Right lobe of liver (tissue), 4 donors: ENCODE measurements around the gene PDSS1.
"Not testable (repeated sequence)": the region's sequence is repeated elsewhere in the genome, so short reads cannot be mapped to it uniquely, and the experiment has no call there.

Experiments
- CTCF ChIP-seq, 4 donors: fragments of 200-600 bp in 3 of 4; fragments of 450-650 bp in 1 of 4; IDR thresholded peaks; one replicate each; pipeline versions ENCODE4 v1.5.1 to v1.8.0; 2016 to 2022; ENCODE audit warnings: antibody characterized with exemption in 4 of 4, mild to moderate bottlenecking in 2 of 4
- POLR2A ChIP-seq: fragments of 450-650 bp; IDR thresholded peaks from one replicate; pipeline ENCODE4 v1.6.1; 2017; ENCODE audit warnings: antibody characterized with exemption, mild to moderate bottlenecking
- donor health status: DM: no; HTN: no; CAD: no.
- donor health status: DM: no; HTN: no; CAD: no.
- donor health status: DM: no; HTN: yes; CAD: no.

GRCh38 chr10:26648245-26648636 is 49.3 kb upstream of the PDSS1 start:
- not testable (repeated sequence) for TF ChIP-seq CTCF (IDR thresholded peaks at IDR 0.05); POLR2A
